HepG2 (cell line): ENCODE measurements around the gene LCA5. TPM values are rescaled to one million over a fixed set of nuclear protein-coding genes. Genes with fewer than 3 reads are reported as not detected.
A peak's percentile ranks its signal among the peaks of the same experiment; 100 is the strongest.

ENCODE experiments used
- ATAC-seq: fragments of 200-7000 bp; cut with Tn5 transposase; 3 replicates; pipeline ENCODE4 v1.9.1; 2020; ENCODE audit warnings: mild to moderate bottlenecking, moderate library complexity
- BruUV-seq: library from RNA; stranded (reverse); fragments of 400-500 nt; replicated peaks from 2 replicates; lab custom pipeline; 2021; lab: Mats Ljungman, UMichigan
- CTCF ChIA-PET: fragments of 300-600 bp; formaldehyde crosslinking; extraction: SDS; loops from one replicate; lab custom pipeline; 2021; ENCODE audit warnings: low total read pairs, inconsistent platforms, low intra/inter-chr PET ratio; lab: Yijun Ruan, JAX
- POLR2A ChIA-PET: fragments of 350-600 bp; sonication (Branson Sonifier 250); formaldehyde crosslinking; loops from one replicate; lab custom pipeline; 2020; ENCODE audit warnings: antibody characterized with exemption, inconsistent platforms; lab: Yijun Ruan, JAX
- DNase-seq: peaks from one replicate; pipeline ENCODE4 v3.0.0-alpha.2; 2015; ENCODE audit warnings: low spot score
- FAIRE-seq: peaks from 3 replicates; lab custom pipeline; 2011; peaks lifted over from hg19 to GRCh38; lab: Jason Lieb, UNC
- H2AFZ ChIP-seq: one replicate; pipeline ENCODE4 v1.6.1; 2011; ENCODE audit warnings: low read length, inconsistent platforms
- H3K27ac ChIP-seq: fragments of 300-600 bp; 3 replicates; pipeline ENCODE4 v1.8.0; 2011; ENCODE audit warnings: mixed run types, mild to moderate bottlenecking, mixed read lengths, low read length, inconsistent platforms; ENCODE audit not compliant: insufficient read depth; ENCODE audit errors: extremely low read length
- H3K27me3 ChIP-seq, 2 experiments: fragments of 200-600 bp in 1 of 2; 2 replicates in 1 of 2; 3 replicates in 1 of 2; pipeline versions ENCODE4 v1.6.0 to v1.8.0; 2011; ENCODE audit warnings: low read length in 2 of 2, mild to moderate bottlenecking in 2 of 2, moderate library complexity in 2 of 2, inconsistent platforms in 1 of 2; ENCODE audit not compliant: insufficient read depth in 2 of 2, control insufficient read depth in 1 of 2
- H3K36me3 ChIP-seq, 2 experiments: fragments of 200-600 bp in 1 of 2; replicated peaks in 1 of 2; 2 replicates in 1 of 2; 3 replicates in 1 of 2; pipeline versions ENCODE4 v1.5.1 to v1.8.0; 2011; ENCODE audit warnings: low read length in 2 of 2, inconsistent platforms in 1 of 2; ENCODE audit not compliant: insufficient read depth in 2 of 2, control insufficient read depth in 1 of 2
- H3K4me1 ChIP-seq: 2 replicates; pipeline ENCODE4 v1.5.1; 2012; ENCODE audit warnings: low read length, inconsistent platforms; ENCODE audit not compliant: insufficient read depth
- H3K4me2 ChIP-seq: 2 replicates; pipeline ENCODE4 v1.6.0; 2011; ENCODE audit warnings: low read depth, low read length, inconsistent platforms
- H3K4me3 ChIP-seq, 3 experiments: fragments of 200-600 bp in 1 of 3; sonication (generic), shearing (Covaris generic) in 1 of 3; replicated peaks in 1 of 3; 2 replicates each; pipeline ENCODE4 v1.5.1; 2011 to 2016; ENCODE audit warnings: low read length in 3 of 3, inconsistent platforms in 2 of 3, low read depth in 2 of 3, mild to moderate bottlenecking in 2 of 3, control low read depth in 1 of 3, mixed read lengths in 1 of 3; ENCODE audit not compliant: insufficient read depth in 1 of 3
- H3K79me2 ChIP-seq: one replicate; pipeline ENCODE4 v1.6.1; 2011; ENCODE audit warnings: low read length, inconsistent platforms; ENCODE audit not compliant: insufficient read depth
- H3K9ac ChIP-seq: 2 replicates; pipeline ENCODE4 v1.6.0; 2011; ENCODE audit warnings: mild to moderate bottlenecking, low read depth, low read length, inconsistent platforms; ENCODE audit not compliant: insufficient read depth
- H3K9me3 ChIP-seq: 2 replicates; pipeline ENCODE4 v1.5.1; 2012; ENCODE audit warnings: mild to moderate bottlenecking, low read length
- H4K20me1 ChIP-seq: 2 replicates; pipeline ENCODE4 v1.6.0; 2011; ENCODE audit warnings: inconsistent platforms, mild to moderate bottlenecking, low read length, moderate library complexity; ENCODE audit not compliant: insufficient read depth
- CREB3 ChIP-seq: sonication (generic); formaldehyde crosslinking; IDR thresholded peaks from 2 replicates; pipeline ENCODE4 v1.5.0; 2020; ENCODE audit warnings: missing genetic modification reagents
- FOXA1 ChIP-seq, 2 experiments: fragments of 450-650 bp in 1 of 2; sonication (generic) in 1 of 2; formaldehyde crosslinking in 1 of 2; IDR thresholded peaks; 2 replicates each; pipeline versions ENCODE4 v1.4.0 to v1.6.1; 2016 to 2020; ENCODE audit warnings: missing genetic modification reagents in 1 of 2
- FOXA3 ChIP-seq: IDR thresholded peaks from 2 replicates; pipeline ENCODE4 v1.6.1; 2016; ENCODE audit warnings: missing genetic modification reagents, missing compliant biosample characterization
- HDAC1 ChIP-seq: sonication (generic); formaldehyde crosslinking; IDR thresholded peaks from 2 replicates; pipeline ENCODE4 v1.5.1; 2020; ENCODE audit warnings: mild to moderate bottlenecking, missing genetic modification reagents
- SMAD3 ChIP-seq: sonication (generic); formaldehyde crosslinking; IDR thresholded peaks from 2 replicates; pipeline ENCODE4 v1.4.0; 2020; ENCODE audit warnings: missing genetic modification reagents
- STAT5B ChIP-seq: sonication (generic); formaldehyde crosslinking; IDR thresholded peaks from 2 replicates; pipeline ENCODE4 v1.4.0; 2020; ENCODE audit warnings: missing genetic modification reagents
- ZNF589 ChIP-seq: sonication (generic); formaldehyde crosslinking; conservative IDR thresholded peaks from 2 replicates; pipeline ENCODE4 v1.8.0; 2022; ENCODE audit warnings: mild to moderate bottlenecking, moderate library complexity, missing genetic modification reagents
- ZNF687 ChIP-seq: sonication (generic); formaldehyde crosslinking; IDR thresholded peaks from 2 replicates; pipeline ENCODE4 v1.5.1; 2020; ENCODE audit warnings: mild to moderate bottlenecking, missing genetic modification reagents, moderate library complexity
- ZNF790 ChIP-seq: sonication (generic); formaldehyde crosslinking; IDR thresholded peaks from 2 replicates; pipeline ENCODE4 v1.8.0; 2022; ENCODE audit warnings: missing genetic modification reagents, mild to moderate bottlenecking, borderline replicate concordance
- WGBS: methylation state at CpG from one replicate; pipeline ENCODE4 v1.1.6; 2017; ENCODE audit warnings: low lambda C conversion rate; 5-methylcytosine and 5-hydroxymethylcytosine counted together
- in situ Hi-C: cut with HindIII; loops from 2 replicates; pipeline ENCODE4 v1.10.0; 2017; ENCODE audit warnings: low pct_unique_long_range_greater_than_20kb; ENCODE audit not compliant: extremely low pct_ligation_motif_present
- intact Hi-C: fragments of 100-400 bp; cut with micrococcal nuclease; formaldehyde crosslinking; loops from one replicate; pipeline ENCODE4 v1.10.0; 2022; ENCODE audit not compliant: unreplicated experiment
- polyA plus RNA-seq, 8 experiments: library from polyadenylated mRNA; depleted of rRNA in 3 of 8; stranded (reverse) in 7 of 8; unstranded in 1 of 8; fragments of >200 nt; fragmentation: Illumina TruSeq in 4 of 8; extraction: Trizol in 4 of 8; gene quantifications; 2 replicates each; pipeline versions ENCODE4 v1.2.1 to v1.2.3, GENCODE V29; 2011 to 2016; ENCODE audit warnings: low read depth in 4 of 8, missing spikeins in 1 of 8, mixed read lengths in 1 of 8; ENCODE audit not compliant: insufficient read depth in 1 of 8
- total RNA-seq, 5 experiments: library from RNA; depleted of rRNA; stranded (reverse); fragments of >200 nt; fragmentation: Illumina TruSeq; extraction: Trizol; gene quantifications; 2 replicates each; pipeline ENCODE4 v1.2.3, GENCODE V29; 2016; ENCODE audit warnings: low read depth in 1 of 5
- TF ChIP-seq, protein P1 (sequence below): sonication (generic); formaldehyde crosslinking; IDR thresholded peaks from 2 replicates; pipeline ENCODE4 v1.4.0; 2020; ENCODE audit warnings: mild to moderate bottlenecking, low read depth, missing genetic modification reagents
- TF ChIP-seq, protein P2 (sequence below): IDR thresholded peaks from 2 replicates; pipeline ENCODE4 v1.6.1; 2012; ENCODE audit warnings: inconsistent platforms
- TF ChIP-seq, protein P3 (sequence below): sonication (generic); formaldehyde crosslinking; IDR thresholded peaks from 2 replicates; pipeline ENCODE4 v1.8.1; 2022; ENCODE audit warnings: low read depth, mild to moderate bottlenecking, missing genetic modification reagents

The LCA5 gene
- total and polyA plus RNA-seq, 2 of the 13 experiments (the other 11 are each of a cell fraction or from before 2014, with no cell fraction given) = 0.84 to 4.6 TPM

DNA sequence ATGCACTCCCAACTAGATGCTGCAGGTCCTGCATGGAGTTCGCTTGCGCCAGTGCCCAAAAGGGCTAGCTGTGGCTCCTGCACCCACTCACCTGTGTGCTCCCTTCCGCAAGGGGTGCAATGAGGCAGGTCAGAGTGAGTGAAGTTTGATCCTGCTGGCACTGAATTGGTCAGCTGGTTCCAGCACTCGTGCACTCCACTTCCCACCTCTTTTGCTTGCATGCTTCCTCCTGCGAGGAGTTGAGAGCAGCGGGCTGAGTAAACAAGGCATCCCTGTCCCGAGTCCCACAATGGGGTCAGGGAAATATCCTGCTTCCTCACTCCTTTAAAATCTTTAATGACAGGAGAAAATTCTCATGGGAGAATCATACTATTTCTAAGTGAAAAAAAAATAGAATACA, 86.2 kb downstream of the LCA5 start:
- intact Hi-C loops (no loop called here), in situ Hi-C loops (no loop called here)
- no peak for FAIRE-seq
- no TSS peak for BruUV-seq
- POLR2A ChIA-PET = no interaction called here
- no peaks in the 10 kb centered on the region for H3K27me3 ChIP-seq
- H3K9me3 ChIP-seq = no peaks in the 10 kb centered on the region
- H3K4me1 ChIP-seq = peaks cover 11% of the 10 kb centered on the region
- no peak overlapping the region for H2AFZ ChIP-seq
- DNase-seq = no peak
- no peak overlapping the region for H3K4me3 ChIP-seq
- H3K27ac ChIP-seq = no peak overlapping the region
- peak; percentile 56 for ATAC-seq
- no peak overlapping the region for H3K9ac ChIP-seq
- H3K4me2 ChIP-seq = no peak overlapping the region; the same call in 1 of the 2 replicates
- no peaks in the 10 kb centered on the region for H4K20me1 ChIP-seq
- TF ChIP-seq, protein P1, sequence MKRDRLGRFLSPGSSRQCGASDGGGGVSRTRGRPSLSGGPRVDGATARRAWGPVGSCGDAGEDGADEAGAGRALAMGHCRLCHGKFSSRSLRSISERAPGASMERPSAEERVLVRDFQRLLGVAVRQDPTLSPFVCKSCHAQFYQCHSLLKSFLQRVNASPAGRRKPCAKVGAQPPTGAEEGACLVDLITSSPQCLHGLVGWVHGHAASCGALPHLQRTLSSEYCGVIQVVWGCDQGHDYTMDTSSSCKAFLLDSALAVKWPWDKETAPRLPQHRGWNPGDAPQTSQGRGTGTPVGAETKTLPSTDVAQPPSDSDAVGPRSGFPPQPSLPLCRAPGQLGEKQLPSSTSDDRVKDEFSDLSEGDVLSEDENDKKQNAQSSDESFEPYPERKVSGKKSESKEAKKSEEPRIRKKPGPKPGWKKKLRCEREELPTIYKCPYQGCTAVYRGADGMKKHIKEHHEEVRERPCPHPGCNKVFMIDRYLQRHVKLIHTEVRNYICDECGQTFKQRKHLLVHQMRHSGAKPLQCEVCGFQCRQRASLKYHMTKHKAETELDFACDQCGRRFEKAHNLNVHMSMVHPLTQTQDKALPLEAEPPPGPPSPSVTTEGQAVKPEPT (CRISPR knock-in tag) = no peak
- TF ChIP-seq FOXA3 = peak; percentile 53
- no peak for TF ChIP-seq ZNF589 (CRISPR knock-in tag)
- TF ChIP-seq, protein P2, sequence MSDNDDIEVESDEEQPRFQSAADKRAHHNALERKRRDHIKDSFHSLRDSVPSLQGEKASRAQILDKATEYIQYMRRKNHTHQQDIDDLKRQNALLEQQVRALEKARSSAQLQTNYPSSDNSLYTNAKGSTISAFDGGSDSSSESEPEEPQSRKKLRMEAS = peak; percentile 47
- TF ChIP-seq SMAD3 (CRISPR knock-in tag) = no peak
- TF ChIP-seq ZNF790 = no peak
- no peak for TF ChIP-seq CREB3 (CRISPR knock-in tag)
- TF ChIP-seq STAT5B (CRISPR knock-in tag) = no peak
- TF ChIP-seq, protein P3, sequence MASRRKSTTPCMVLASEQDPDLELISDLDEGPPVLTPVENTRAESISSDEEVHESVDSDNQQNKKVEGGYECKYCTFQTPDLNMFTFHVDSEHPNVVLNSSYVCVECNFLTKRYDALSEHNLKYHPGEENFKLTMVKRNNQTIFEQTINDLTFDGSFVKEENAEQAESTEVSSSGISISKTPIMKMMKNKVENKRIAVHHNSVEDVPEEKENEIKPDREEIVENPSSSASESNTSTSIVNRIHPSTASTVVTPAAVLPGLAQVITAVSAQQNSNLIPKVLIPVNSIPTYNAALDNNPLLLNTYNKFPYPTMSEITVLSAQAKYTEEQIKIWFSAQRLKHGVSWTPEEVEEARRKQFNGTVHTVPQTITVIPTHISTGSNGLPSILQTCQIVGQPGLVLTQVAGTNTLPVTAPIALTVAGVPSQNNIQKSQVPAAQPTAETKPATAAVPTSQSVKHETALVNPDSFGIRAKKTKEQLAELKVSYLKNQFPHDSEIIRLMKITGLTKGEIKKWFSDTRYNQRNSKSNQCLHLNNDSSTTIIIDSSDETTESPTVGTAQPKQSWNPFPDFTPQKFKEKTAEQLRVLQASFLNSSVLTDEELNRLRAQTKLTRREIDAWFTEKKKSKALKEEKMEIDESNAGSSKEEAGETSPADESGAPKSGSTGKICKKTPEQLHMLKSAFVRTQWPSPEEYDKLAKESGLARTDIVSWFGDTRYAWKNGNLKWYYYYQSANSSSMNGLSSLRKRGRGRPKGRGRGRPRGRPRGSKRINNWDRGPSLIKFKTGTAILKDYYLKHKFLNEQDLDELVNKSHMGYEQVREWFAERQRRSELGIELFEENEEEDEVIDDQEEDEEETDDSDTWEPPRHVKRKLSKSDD = no peak
- no peak for TF ChIP-seq HDAC1 (CRISPR knock-in tag)
- TF ChIP-seq ZNF687 = 0 out of 2 replicates have a peak, but pooled peaks have one; percentile 20
- no peak for TF ChIP-seq FOXA1 (IDR thresholded peaks at IDR 0.05)
- TF ChIP-seq FOXA1 (CRISPR knock-in tag; IDR thresholded peaks at IDR 0.05) = peak; percentile 73
- no peaks in the 10 kb centered on the region for H3K36me3 ChIP-seq
- 29% methylated on average over 5 of the region's 7 CpGs for WGBS
- CTCF ChIA-PET = no interaction called here
- no peaks in the 10 kb centered on the region for H3K79me2 ChIP-seq
